Nephron (organoid): Measurements from ENCODE around the gene GRM8.

Experiments
- H3K27ac Mint-ChIP-seq, 3 experiments: 2 replicates each; pipeline ENCODE4 v1.8.0; 2020; ENCODE audit warnings: mixed read lengths in 3 of 3, mild to moderate bottlenecking in 2 of 3, moderate library complexity in 1 of 3
- H3K27me3 Mint-ChIP-seq: 2 replicates; pipeline ENCODE4 v1.8.0; 2021; ENCODE audit warnings: low read depth, mild to moderate bottlenecking, moderate library complexity, mixed read lengths
- H3K36me3 Mint-ChIP-seq: 2 replicates; pipeline ENCODE4 v1.8.0; 2020; ENCODE audit warnings: low read depth, mixed read lengths
- H3K4me1 Mint-ChIP-seq: 2 replicates; pipeline ENCODE4 v1.8.0; 2020; ENCODE audit warnings: mixed read lengths
- H3K4me3 Mint-ChIP-seq, 3 experiments: 2 replicates each; pipeline ENCODE4 v1.8.0; 2020; ENCODE audit warnings: mild to moderate bottlenecking in 3 of 3, mixed read lengths in 3 of 3, moderate library complexity in 2 of 3
- H3K9me3 Mint-ChIP-seq: 2 replicates; pipeline ENCODE4 v1.8.0; 2020; ENCODE audit warnings: mixed read lengths
- TF ChIP-seq, protein P1 (sequence below), 3 experiments: fragments of 200-600 bp; sonication (generic); IDR thresholded peaks; one replicate each; pipeline ENCODE4 v1.5.0; 2021; ENCODE audit warnings: antibody characterized with exemption in 3 of 3; ENCODE audit not compliant: unreplicated experiment in 3 of 3

The GRM8 gene

GRCh38 chr7:126690848-126691751 lies 561.6 kb downstream of the GRM8 start:
- Mint-ChIP-seq H3K27me3 (peaks cover 4% of the 10 kb centered on the region), H3K9me3 (peaks cover 9% of the 10 kb centered on the region), H3K27ac (no peak overlapping the region), H3K4me3 (no peak overlapping the region), H3K4me1 (peaks cover 9% of the 10 kb centered on the region), H3K36me3 (peaks cover 5% of the 10 kb centered on the region)
- TF ChIP-seq, protein P1, sequence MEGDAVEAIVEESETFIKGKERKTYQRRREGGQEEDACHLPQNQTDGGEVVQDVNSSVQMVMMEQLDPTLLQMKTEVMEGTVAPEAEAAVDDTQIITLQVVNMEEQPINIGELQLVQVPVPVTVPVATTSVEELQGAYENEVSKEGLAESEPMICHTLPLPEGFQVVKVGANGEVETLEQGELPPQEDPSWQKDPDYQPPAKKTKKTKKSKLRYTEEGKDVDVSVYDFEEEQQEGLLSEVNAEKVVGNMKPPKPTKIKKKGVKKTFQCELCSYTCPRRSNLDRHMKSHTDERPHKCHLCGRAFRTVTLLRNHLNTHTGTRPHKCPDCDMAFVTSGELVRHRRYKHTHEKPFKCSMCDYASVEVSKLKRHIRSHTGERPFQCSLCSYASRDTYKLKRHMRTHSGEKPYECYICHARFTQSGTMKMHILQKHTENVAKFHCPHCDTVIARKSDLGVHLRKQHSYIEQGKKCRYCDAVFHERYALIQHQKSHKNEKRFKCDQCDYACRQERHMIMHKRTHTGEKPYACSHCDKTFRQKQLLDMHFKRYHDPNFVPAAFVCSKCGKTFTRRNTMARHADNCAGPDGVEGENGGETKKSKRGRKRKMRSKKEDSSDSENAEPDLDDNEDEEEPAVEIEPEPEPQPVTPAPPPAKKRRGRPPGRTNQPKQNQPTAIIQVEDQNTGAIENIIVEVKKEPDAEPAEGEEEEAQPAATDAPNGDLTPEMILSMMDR (IDR thresholded peaks at IDR 0.05; ENCODE audit: unreplicated experiment in 3 of 3), result no peak

- Mint-ChIP-seq H3K4me1 (peaks cover 9% of the 10 kb centered on the region), H3K9me3 (peaks cover 9% of the 10 kb centered on the region), H3K36me3 (peaks cover 5% of the 10 kb centered on the region), H3K4me3 (no peak overlapping the region), H3K27ac (no peak overlapping the region), H3K27me3 (peaks cover 4% of the 10 kb centered on the region)
- TF ChIP-seq, protein P1 (IDR thresholded peaks at IDR 0.05; ENCODE audit: unreplicated experiment in 3 of 3), result no peak
Measured at GRCh38 chr7:126690104-126690503, 562.6 kb downstream of the GRM8 start.

DNA sequence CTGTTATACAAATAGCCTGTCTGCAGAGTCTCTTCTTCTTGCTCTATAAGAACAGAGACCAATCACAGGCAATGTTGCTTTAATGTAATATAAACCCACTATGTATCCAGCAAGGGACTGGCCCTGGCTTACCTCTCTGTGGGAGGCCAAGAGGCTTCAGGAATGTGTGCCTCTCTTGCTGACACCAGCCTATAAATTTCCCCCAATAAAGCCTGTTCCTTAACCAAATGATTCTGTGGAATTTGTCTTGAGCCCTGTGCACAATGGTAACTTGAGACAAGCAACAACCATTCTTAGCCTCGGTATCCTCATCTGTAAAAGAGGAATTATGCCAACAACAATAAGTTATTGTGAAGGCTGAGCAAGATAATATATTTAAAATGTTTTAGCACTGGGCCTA lies 563.7 kb downstream of the GRM8 start:
- peaks cover 5% of the 10 kb centered on the region for H3K36me3 Mint-ChIP-seq
- peaks cover 4% of the 10 kb centered on the region for H3K27me3 Mint-ChIP-seq

DNA sequence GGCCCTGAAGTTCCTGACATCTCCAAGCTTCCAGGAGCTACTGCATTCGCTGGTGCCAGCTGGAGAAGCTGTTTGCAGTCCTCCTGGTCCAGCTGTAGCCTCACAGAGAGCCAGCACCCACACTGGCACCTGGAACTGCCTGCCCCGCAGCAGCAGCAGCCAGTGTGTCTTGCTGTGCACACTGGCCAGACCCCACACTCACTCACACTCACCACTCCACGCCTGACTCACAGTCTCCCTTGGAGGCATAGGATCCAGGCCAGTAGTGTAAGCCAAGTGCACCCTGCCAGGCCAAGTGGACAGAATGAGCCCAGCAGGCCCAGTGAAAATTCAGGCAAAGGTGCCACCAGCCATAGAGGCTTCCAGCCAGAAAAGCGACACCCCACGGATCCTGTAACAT lies 566.3 kb downstream of the GRM8 start:
- Mint-ChIP-seq H3K27me3 (peaks cover 2% of the 10 kb centered on the region), H3K4me3 (no peak overlapping the region), H3K4me1 (peaks cover 15% of the 10 kb centered on the region), H3K27ac (no peak overlapping the region), H3K9me3 (peaks cover 9% of the 10 kb centered on the region), H3K36me3 (peaks cover 5% of the 10 kb centered on the region)
- TF ChIP-seq, protein P1 (IDR thresholded peaks at IDR 0.05; ENCODE audit: unreplicated experiment in 3 of 3), result no peak

More for the DNA sequence above, 563.7 kb downstream of the GRM8 start:
- H3K9me3 Mint-ChIP-seq, result peaks cover 9% of the 10 kb centered on the region
- H3K27ac Mint-ChIP-seq, result no peak overlapping the region
- peaks cover 10% of the 10 kb centered on the region for H3K4me1 Mint-ChIP-seq
- no peak overlapping the region for H3K4me3 Mint-ChIP-seq
- TF ChIP-seq, protein P1 (IDR thresholded peaks at IDR 0.05; ENCODE audit: unreplicated experiment in 3 of 3), result no peak

- peaks cover 15% of the 10 kb centered on the region for H3K4me1 Mint-ChIP-seq
- H3K36me3 Mint-ChIP-seq, result peaks cover 5% of the 10 kb centered on the region
- no peak overlapping the region for H3K27ac Mint-ChIP-seq
- H3K9me3 Mint-ChIP-seq, result peaks cover 9% of the 10 kb centered on the region
- no peak overlapping the region for H3K4me3 Mint-ChIP-seq
- TF ChIP-seq, protein P1 (IDR thresholded peaks at IDR 0.05; ENCODE audit: unreplicated experiment in 3 of 3), result no peak
- peaks cover 4% of the 10 kb centered on the region for H3K27me3 Mint-ChIP-seq
Measured at GRCh38 chr7:126685596-126685995, 567.1 kb downstream of the GRM8 start.
